Retinal pigment epithelial cell (primary cell): ENCODE measurements around the gene PRSS23.
A peak's percentile ranks its signal among the peaks of the same experiment; 100 is the strongest.

Source experiments
- DNase-seq: peaks from one replicate; pipeline ENCODE4 v3.0.0-alpha.2; 2010; ENCODE audit warnings: low read depth
- H3K4me3 ChIP-seq: 2 replicates; pipeline ENCODE4 v1.5.1; 2011; ENCODE audit warnings: mild to moderate bottlenecking, low read length, control low read depth, moderate library complexity
- CTCF ChIP-seq: conservative IDR thresholded peaks from 2 replicates; pipeline ENCODE4 v1.5.1; 2011; ENCODE audit warnings: low read depth, low read length, control low read depth, inconsistent platforms

The PRSS23 gene

GRCh38 chr11:86798988-86799387, 1.4 kb upstream of the PRSS23 start:
- peak; percentile 68 for DNase-seq
- no peak for TF ChIP-seq CTCF
- no peak overlapping the region for H3K4me3 ChIP-seq

- peak overlapping the region; percentile 87 for H3K4me3 ChIP-seq
- DNase-seq = no peak
- TF ChIP-seq CTCF = peak; percentile 41
Measured at GRCh38 chr11:86799680-86800075, 664 bp upstream of the PRSS23 start.

- H3K4me3 ChIP-seq = peak overlapping the region; percentile 87
- no peak for TF ChIP-seq CTCF
- DNase-seq = no peak
Measured at GRCh38 chr11:86800960-86801272, 574 bp downstream of the PRSS23 start.

- no peak for DNase-seq
- H3K4me3 ChIP-seq = peak overlapping the region; percentile 87
- no peak for TF ChIP-seq CTCF
Measured at GRCh38 chr11:86801364-86801763, 1.0 kb downstream of the PRSS23 start.

GRCh38 chr11:86802146-86802545, 1.8 kb downstream of the PRSS23 start:
- no peak for TF ChIP-seq CTCF
- DNase-seq = no peak
- peak overlapping the region; percentile 87 for H3K4me3 ChIP-seq

GRCh38 chr11:86802601-86803051, 2.3 kb downstream of the PRSS23 start:
- peak overlapping the region; percentile 87 for H3K4me3 ChIP-seq
- TF ChIP-seq CTCF = peak; percentile 70
- no peak for DNase-seq

- no peak for TF ChIP-seq CTCF
- no peak for DNase-seq
- H3K4me3 ChIP-seq = peak overlapping the region; percentile 87
Measured at GRCh38 chr11:86803136-86804045, 3.0 kb downstream of the PRSS23 start.
